ENCODE results near the gene SUMO2. TPM values are rescaled to one million over a fixed set of nuclear protein-coding genes. Genes with fewer than 3 reads are reported as not detected.
A peak's percentile ranks its signal among the peaks of the same experiment; 100 is the strongest.

Gene SUMO2
- total and polyA plus RNA-seq, 2 of the 13 experiments (the other 11 are each of a cell fraction or from before 2014, with no cell fraction given): 337 to 553 TPM

DNA sequence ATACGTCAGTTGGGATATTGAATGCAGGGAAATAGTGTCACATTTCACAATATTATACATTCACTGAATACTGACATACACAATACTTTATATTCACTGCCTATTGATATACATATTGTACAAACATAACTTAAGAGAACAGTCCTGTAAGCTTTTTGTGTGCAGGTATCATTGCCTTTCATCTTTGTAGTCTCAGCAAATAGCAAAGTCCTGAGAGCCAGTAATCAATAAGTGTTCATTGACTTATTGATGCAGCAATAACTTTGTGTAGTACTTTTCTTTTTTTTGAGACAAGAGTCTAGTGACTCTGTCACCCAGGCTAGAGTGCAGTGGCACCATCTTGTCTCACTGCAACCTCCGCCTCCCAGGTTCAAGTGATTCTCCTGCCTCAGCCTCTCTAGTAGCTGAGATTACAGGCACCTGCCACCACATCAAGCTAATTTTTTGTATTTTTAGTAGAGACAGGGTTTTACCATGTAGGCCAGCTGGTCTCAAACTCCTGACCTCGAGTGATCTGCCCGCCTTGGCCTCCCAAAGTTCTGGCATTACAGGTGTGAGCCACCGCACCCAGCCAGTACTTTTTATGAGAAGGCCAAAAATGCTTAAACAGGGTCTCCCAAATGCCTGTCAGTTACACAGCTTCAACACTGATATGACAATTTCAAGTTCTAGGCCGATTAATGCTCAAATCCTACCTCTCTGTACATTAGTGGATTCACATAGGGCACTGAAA lies 17.3 kb upstream of the SUMO2 start (continued):
- 0 out of 2 replicates have a peak, but pooled peaks have one; percentile 34 for TF ChIP-seq SMAD3 (CRISPR knock-in tag; IDR thresholded peaks at IDR 0.05)
- TF ChIP-seq ZMYM2 (CRISPR knock-in tag; IDR thresholded peaks at IDR 0.05): peak; percentile 27; the same call in 1 of the 2 replicates
- TF ChIP-seq REPIN1 (CRISPR knock-in tag; IDR thresholded peaks at IDR 0.05; ENCODE audit: borderline replicate concordance, low read depth): peak; percentile 56; the same call in 1 of the 2 replicates
- TF ChIP-seq JUND (CRISPR knock-in tag; IDR thresholded peaks at IDR 0.05): no peak
- TF ChIP-seq, protein P1, sequence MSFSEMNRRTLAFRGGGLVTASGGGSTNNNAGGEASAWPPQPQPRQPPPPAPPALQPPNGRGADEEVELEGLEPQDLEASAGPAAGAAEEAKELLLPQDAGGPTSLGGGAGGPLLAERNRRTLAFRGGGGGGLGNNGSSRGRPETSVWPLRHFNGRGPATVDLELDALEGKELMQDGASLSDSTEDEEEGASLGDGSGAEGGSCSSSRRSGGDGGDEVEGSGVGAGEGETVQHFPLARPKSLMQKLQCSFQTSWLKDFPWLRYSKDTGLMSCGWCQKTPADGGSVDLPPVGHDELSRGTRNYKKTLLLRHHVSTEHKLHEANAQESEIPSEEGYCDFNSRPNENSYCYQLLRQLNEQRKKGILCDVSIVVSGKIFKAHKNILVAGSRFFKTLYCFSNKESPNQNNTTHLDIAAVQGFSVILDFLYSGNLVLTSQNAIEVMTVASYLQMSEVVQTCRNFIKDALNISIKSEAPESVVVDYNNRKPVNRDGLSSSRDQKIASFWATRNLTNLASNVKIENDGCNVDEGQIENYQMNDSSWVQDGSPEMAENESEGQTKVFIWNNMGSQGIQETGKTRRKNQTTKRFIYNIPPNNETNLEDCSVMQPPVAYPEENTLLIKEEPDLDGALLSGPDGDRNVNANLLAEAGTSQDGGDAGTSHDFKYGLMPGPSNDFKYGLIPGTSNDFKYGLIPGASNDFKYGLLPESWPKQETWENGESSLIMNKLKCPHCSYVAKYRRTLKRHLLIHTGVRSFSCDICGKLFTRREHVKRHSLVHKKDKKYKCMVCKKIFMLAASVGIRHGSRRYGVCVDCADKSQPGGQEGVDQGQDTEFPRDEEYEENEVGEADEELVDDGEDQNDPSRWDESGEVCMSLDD (CRISPR knock-in tag; IDR thresholded peaks at IDR 0.05; ENCODE audit: borderline replicate concordance): no peak
- no peak for TF ChIP-seq MBNL3 (CRISPR knock-in tag; conservative IDR thresholded peaks at IDR 0.05)
- TF ChIP-seq ZNF3 (CRISPR knock-in tag; IDR thresholded peaks at IDR 0.05): no peak
- TF ChIP-seq, protein P2, sequence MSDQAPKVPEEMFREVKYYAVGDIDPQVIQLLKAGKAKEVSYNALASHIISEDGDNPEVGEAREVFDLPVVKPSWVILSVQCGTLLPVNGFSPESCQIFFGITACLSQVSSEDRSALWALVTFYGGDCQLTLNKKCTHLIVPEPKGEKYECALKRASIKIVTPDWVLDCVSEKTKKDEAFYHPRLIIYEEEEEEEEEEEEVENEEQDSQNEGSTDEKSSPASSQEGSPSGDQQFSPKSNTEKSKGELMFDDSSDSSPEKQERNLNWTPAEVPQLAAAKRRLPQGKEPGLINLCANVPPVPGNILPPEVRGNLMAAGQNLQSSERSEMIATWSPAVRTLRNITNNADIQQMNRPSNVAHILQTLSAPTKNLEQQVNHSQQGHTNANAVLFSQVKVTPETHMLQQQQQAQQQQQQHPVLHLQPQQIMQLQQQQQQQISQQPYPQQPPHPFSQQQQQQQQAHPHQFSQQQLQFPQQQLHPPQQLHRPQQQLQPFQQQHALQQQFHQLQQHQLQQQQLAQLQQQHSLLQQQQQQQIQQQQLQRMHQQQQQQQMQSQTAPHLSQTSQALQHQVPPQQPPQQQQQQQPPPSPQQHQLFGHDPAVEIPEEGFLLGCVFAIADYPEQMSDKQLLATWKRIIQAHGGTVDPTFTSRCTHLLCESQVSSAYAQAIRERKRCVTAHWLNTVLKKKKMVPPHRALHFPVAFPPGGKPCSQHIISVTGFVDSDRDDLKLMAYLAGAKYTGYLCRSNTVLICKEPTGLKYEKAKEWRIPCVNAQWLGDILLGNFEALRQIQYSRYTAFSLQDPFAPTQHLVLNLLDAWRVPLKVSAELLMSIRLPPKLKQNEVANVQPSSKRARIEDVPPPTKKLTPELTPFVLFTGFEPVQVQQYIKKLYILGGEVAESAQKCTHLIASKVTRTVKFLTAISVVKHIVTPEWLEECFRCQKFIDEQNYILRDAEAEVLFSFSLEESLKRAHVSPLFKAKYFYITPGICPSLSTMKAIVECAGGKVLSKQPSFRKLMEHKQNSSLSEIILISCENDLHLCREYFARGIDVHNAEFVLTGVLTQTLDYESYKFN (CRISPR knock-in tag; conservative IDR thresholded peaks at IDR 0.05): peak; percentile 96
- no peak for TF ChIP-seq RFXANK (CRISPR knock-in tag; IDR thresholded peaks at IDR 0.05)
- no peak for TF ChIP-seq SMAD9 (CRISPR knock-in tag; IDR thresholded peaks at IDR 0.05)
- peak; percentile 50; the same call in 1 of the 2 replicates for TF ChIP-seq TOPORS (CRISPR knock-in tag; IDR thresholded peaks at IDR 0.05)
- TF ChIP-seq ZBTB8A (CRISPR knock-in tag; IDR thresholded peaks at IDR 0.05; ENCODE audit: borderline replicate concordance, low read depth): no peak
- TF ChIP-seq SNAI1 (CRISPR knock-in tag; IDR thresholded peaks at IDR 0.05; ENCODE audit: borderline replicate concordance): no peak
- TF ChIP-seq TBX3 (IDR thresholded peaks at IDR 0.05; ENCODE audit: borderline replicate concordance): peak; percentile 62; the same call in 1 of the 2 replicates
- no peak for TF ChIP-seq CBX1 (IDR thresholded peaks at IDR 0.05; ENCODE audit: low read depth)
- TF ChIP-seq, protein P3, sequence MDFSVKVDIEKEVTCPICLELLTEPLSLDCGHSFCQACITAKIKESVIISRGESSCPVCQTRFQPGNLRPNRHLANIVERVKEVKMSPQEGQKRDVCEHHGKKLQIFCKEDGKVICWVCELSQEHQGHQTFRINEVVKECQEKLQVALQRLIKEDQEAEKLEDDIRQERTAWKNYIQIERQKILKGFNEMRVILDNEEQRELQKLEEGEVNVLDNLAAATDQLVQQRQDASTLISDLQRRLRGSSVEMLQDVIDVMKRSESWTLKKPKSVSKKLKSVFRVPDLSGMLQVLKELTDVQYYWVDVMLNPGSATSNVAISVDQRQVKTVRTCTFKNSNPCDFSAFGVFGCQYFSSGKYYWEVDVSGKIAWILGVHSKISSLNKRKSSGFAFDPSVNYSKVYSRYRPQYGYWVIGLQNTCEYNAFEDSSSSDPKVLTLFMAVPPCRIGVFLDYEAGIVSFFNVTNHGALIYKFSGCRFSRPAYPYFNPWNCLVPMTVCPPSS (IDR thresholded peaks at IDR 0.05): no peak
- TF ChIP-seq ZNF781 (CRISPR knock-in tag; IDR thresholded peaks at IDR 0.05; ENCODE audit: borderline replicate concordance, not compliant biosample characterization): no peak
- no peak for TF ChIP-seq RFX5 (IDR thresholded peaks at IDR 0.05; ENCODE audit: low read depth, low read length)
- TF ChIP-seq ZNF337 (CRISPR knock-in tag; IDR thresholded peaks at IDR 0.05; ENCODE audit: borderline replicate concordance, low read depth): no peak
- peak; percentile 67 for TF ChIP-seq NCOA2 (CRISPR knock-in tag; IDR thresholded peaks at IDR 0.05)
- TF ChIP-seq ZBTB3 (CRISPR knock-in tag; IDR thresholded peaks at IDR 0.05; ENCODE audit: borderline replicate concordance, low read depth): no peak
- no peak for TF ChIP-seq ZNF354B (CRISPR knock-in tag; IDR thresholded peaks at IDR 0.05)
- TF ChIP-seq BORCS8-MEF2B (CRISPR knock-in tag; IDR thresholded peaks at IDR 0.05): no peak
- TF ChIP-seq ZNF460 (CRISPR knock-in tag; IDR thresholded peaks at IDR 0.05; ENCODE audit: borderline replicate concordance): peak; percentile 72; the same call in 1 of the 2 replicates

Measured in HepG2 (cell line).